Caki2 (cell line): ENCODE measurements around the gene ARHGAP22. TPM values are rescaled to one million over a fixed set of nuclear protein-coding genes. Genes with fewer than 3 reads are reported as not detected.
"Not testable (repeated sequence)": the region's sequence is repeated elsewhere in the genome, so short reads cannot be mapped to it uniquely, and the experiment has no call there.

Source experiments
- DNase-seq: peaks from one replicate; pipeline ENCODE4 v3.0.0-alpha.2; 2015; ENCODE audit warnings: low read depth
- in situ Hi-C: cut with HindIII; loops from 2 replicates; pipeline ENCODE4 v1.10.0; 2016; ENCODE audit warnings: low sequenced_read_pairs, low pct_unique_long_range_greater_than_20kb, mixed read lengths
- total RNA-seq: library from RNA; depleted of rRNA; stranded (reverse); fragments of >200 nt; shearing (Covaris generic); gene quantifications from 2 replicates; pipeline ENCODE4 v1.2.3, GENCODE V29; 2014; ENCODE audit warnings: low replicate concordance; rRNA removed

Gene ARHGAP22, protein sequence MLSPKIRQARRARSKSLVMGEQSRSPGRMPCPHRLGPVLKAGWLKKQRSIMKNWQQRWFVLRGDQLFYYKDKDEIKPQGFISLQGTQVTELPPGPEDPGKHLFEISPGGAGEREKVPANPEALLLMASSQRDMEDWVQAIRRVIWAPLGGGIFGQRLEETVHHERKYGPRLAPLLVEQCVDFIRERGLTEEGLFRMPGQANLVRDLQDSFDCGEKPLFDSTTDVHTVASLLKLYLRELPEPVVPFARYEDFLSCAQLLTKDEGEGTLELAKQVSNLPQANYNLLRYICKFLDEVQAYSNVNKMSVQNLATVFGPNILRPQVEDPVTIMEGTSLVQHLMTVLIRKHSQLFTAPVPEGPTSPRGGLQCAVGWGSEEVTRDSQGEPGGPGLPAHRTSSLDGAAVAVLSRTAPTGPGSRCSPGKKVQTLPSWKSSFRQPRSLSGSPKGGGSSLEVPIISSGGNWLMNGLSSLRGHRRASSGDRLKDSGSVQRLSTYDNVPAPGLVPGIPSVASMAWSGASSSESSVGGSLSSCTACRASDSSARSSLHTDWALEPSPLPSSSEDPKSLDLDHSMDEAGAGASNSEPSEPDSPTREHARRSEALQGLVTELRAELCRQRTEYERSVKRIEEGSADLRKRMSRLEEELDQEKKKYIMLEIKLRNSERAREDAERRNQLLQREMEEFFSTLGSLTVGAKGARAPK
- 3.5 and 14.8 TPM in 2 replicates for total RNA-seq

DNA sequence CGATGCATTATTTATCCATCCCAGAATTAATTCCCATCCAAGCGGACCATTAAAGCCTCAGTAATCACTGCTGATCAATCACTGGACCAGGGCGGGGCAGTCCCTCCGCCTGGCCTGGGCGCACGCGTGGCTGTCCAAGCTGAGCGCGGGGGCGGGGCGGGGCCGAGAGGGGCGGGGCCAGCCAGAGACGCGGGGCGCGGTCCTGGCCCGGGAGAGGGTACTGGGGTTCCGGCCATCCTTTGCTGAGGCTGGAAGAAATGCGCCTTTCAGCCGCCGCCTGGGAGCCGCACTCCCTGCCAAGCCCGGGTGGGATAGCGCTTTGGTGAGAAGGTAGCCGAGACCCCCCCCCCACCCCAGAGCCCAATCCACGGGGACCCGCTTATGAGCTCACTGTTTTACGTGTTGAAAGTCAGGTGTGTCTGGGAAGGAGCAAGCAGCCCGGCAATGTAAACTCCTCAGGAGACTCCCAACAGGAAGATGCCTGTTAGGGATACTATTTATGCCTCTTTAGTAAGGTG is at the start of gene ARHGAP22:
TSS of gene ARHGAP22 (minus strand) at position 83 of the 518 bp plus-strand sequence. CDS start 277 bp downstream, outside the sequence.
- in situ Hi-C loops: no loop called here
- peak; percentile 43 for DNase-seq

DNA sequence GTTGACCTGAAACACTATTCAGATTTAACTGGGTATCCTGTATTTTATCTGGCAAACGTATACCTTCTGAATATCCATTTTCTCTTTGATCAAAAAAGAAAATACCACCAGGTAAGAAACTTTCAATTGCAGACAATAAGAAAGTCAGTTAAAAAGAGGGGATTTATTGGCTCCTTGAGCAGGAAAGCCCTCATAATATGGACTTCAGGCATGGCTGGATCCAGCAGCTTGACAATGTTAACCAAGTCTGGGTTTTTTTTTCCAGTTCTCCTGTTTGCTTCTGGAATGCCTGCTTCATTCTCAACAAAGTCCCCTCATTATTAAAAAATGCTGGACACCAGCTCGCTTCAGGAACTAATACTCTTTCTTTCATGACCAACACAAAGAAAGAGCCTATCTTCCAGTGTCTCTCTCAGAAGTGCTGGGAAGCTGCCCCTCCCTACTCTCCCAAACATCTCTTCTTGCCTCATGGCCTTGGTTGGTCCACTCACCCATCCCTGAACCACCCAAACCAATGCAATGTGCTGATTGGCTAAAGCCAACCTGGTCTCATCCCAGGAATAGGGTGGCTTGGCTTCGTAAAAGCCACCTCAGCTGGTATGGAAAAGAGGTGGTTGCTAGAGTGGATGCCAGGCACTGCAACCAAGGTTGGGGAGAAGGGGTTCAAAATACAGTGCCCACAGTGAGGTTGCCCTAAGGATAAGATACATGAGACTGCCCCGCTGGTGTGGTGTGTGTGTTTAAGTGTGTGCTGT is 49.2 kb upstream of the ARHGAP22 start:
- no peak for DNase-seq
- in situ Hi-C loops: no loop called here

DNA sequence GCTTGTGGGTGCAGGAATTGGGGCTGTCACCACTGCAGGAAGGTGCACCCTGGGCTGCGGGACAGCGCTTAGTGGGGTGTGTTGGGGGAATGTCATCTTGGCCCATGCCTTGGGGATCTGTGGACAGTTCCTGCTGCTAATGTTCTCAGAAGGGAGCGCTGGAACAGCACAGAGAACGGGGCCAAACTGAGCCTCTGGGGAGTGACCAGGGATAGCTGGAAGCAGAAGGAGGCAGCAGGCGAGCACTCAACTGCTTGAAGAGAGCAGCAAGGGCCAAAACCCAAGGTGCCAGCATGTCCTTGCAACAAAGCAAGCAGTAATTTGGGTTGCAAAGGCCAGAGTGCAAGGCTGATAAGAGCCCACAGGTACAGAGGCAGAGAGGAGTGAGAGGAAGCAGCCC is 48.5 kb upstream of the ARHGAP22 start:
- in situ Hi-C loops: no loop called here
- no peak for DNase-seq

DNA sequence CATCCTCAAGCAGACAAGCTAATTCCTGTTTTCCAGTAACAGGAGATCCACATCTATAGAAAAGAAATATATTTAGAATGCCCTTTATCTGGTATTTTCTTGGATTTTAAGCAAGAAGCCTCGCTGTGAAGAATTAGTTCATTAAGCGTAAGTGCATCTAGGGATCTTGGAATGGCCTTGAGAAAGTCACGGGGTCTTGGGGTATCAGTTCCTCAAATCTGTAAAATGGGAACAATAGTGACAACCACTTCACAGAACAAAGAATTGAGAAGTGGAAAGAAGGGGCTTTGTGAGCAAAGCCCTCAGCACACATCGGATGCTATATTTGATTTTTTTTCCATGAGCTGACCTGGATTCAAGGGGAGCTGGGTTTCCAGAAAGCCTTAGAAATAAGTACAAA is 47.5 kb upstream of the ARHGAP22 start:
- in situ Hi-C loops: no loop called here
- no peak for DNase-seq

DNA sequence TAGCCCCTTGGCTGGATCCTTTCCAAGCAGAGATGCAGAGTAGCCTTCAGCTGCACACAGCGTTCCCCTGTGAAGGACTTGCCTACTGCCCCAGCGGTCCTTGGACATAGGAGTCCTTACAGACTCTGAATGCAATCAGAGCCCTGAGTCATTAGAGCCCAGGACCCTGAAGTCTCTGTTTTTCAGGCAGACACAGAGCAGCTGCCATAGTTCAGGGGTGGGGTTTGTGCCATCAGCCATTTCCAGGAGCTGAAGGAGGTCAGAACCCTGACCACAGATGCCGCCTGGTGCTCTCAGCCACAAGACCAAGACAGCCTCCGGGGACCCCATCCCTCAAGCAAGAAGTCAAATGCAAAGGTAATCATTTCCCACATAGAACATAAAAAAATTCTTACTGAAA is 47.0 kb upstream of the ARHGAP22 start:
- in situ Hi-C loops: no loop called here
- no peak for DNase-seq

DNA sequence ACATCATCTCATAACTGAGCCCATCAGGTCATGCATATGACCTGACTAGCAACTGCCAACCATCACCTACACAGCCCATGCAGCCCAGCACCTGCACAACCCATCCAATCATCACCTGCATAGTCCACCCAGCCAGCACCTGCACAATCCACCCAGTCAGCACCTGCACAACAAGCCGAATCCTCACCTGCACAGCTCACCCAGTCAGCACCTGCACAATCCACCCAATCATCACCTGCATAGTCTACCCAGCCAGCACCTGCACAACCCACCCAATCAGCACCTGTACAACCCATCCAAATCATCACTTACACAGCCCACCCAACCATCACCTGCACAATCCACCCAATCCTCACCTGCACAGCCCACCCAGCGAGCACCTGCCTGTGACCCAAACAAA is 46.4 kb upstream of the ARHGAP22 start:
- in situ Hi-C loops: no loop called here

DNA sequence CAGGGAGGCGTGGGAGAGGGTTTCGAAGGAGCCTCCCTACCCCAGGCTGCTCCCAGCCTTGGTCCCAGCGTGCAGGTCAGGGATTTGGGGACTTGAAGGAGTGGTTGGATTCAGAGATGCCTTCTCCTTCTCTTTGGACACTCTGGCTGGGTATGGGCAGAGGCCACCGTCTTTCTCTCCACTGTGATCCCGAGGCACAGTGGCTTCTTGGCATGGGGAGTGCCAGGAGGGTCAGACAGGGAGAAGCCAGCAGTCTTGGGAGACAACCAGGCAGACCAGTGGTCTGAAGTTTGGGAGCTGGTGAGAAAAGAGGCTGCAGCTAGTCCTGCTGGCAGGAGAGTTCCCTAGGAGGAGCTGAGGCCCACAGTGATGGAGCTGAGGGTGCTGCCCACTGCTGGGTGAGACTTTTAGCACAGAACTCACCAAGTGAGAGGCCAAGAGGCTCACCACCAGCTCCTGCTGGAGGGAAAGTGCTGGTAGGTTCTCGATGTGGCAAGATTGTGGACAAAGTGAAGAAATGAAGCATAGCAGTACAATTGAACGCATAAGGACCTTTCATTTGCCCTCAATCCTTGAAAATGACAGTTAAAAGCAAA is 44.6 kb upstream of the ARHGAP22 start:
- DNase-seq: no peak
- in situ Hi-C loops: no loop called here

More for the DNA sequence above, 46.4 kb upstream of the ARHGAP22 start:
- no peak for DNase-seq

DNA sequence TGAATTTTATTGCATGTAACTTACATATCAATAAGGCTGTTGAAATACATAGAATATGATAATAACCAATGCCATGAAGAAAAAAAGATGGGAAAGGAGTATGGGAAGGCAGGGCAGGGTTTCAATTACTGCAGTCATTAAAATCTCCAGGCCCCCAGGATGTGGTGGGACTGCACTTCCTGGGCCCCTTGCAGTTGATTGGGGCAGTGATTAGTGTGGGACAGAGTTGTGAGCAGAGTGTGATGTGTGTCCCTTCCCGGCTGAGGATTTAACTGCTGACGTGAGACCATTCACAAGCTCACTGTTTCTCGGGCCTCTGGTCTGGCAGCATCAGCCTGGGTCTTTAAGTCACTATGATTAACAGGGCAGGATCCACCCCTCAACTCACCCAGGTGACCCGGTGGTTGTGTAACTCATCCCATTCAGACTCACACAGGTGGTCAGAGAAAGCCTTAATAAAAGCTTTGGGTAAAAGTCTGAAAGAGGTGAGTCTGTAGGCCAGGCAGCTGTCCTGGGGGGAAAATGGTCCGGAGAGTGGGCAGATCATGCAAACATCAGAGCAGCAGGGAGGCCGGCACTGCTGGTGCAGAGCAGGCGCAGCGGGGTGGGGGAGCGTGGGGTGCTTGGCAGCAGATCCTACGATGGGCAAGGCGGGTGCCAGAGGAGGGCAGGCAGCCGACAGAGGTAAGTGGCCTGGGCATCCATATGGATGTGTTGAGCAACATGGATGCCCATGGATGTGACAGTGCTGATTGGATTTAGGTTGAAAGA is 43.5 kb upstream of the ARHGAP22 start:
- in situ Hi-C loops: no loop called here
- no peak for DNase-seq

DNA sequence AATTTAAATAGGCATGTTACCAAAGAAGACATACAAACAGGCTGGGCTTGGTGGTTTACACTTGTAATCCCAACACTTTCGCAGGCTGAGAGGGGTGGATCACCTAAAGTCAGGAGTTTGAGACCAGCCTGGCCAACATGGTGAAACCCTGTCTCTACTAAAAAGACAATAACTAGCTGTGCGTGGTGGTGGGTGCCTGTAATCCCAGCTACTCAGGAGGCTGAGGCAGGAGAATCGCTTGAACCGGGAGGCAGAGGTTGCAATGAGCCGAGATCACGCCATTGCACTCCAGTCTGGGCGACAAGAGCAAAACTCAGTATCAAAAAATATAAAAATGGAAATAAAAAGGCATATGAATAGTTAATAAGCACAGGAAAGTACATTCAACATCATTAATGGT is 42.2 kb upstream of the ARHGAP22 start:
- in situ Hi-C loops, DNase-seq: not testable (repeated sequence)

DNA sequence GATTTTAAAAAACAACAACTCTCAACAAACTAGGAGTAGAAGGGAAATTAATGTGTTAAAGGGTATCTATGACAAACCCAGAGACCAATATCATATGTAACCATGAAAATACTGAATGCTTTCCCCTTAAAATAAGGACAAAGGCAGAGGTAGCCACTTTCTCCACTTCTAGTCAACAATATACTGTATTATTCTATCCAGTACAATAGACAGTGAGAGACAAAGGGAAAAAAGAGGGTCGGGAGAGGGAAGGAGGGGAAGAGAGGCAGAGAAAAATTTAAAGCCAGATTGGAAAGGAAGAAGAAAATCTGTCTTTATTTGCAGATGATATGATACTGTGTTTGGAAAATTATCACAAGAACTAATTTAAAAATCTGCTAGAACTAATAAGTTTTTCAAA is 40.7 kb upstream of the ARHGAP22 start:
- DNase-seq: no peak
- in situ Hi-C loops: no loop called here

DNA sequence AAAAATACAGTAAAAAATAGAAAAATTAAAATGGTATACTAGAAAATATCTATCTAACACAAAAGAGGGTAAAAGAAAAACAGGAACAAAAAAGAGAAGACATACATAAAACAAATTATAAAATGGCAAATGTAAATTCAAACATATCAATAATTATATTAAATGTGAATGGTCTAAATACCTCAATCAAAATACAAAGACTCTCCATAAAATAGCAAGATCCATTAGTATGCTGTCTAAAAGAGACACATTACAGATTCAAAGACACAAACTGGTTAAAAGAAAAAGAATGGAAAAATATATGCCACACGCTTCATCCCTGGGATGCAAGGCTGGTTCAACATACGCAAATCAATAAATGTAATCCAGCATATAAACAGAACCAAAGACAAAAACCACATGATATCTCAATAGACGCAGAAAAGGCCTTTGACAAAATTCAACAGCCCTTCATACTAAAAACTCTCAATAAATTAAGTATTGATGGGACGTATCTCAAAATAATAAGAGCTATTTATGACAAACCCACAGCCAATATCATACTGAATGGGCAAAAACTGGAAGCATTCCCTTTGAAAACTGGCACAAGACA is 36.3 kb upstream of the ARHGAP22 start:
- in situ Hi-C loops, DNase-seq: not testable (repeated sequence)

DNA sequence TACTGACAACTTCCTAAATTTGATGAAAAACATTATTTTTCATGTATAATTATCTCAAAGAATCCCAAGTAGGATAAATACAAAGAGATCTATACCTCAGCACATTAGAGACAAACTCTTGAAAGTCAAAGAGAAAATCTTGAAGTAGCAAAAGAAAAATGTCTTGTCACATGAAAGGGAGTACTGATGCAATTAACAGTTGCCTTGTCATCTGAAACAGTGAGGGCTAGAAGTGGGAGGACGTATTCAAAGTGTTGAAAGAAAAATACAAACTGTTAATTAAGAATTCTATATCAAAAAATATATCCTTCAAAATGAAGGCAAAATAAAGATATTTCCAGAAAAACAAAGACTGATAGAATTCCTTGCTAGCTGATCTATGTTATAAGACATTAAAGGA is 35.5 kb upstream of the ARHGAP22 start:
- DNase-seq: no peak
- in situ Hi-C loops: no loop called here

DNA sequence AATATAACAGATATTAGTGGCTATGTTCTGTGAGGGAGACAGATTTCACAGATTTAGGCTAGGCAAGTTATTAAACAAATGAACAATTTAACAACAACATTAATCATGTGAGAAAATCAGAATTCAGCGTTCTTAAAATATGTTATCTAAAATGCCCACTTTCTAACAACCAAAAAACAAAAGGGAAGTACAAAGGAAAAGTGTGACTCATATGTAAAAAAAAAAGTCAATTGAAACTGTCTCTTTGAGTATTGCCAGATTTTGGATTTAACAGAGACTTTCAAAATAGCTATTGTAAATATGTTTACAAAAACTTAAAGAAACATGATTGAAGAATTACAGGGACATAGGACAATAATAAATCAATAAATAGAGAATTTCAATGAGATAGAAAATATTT is 34.8 kb upstream of the ARHGAP22 start:
- DNase-seq: no peak
- in situ Hi-C loops: no loop called here

DNA sequence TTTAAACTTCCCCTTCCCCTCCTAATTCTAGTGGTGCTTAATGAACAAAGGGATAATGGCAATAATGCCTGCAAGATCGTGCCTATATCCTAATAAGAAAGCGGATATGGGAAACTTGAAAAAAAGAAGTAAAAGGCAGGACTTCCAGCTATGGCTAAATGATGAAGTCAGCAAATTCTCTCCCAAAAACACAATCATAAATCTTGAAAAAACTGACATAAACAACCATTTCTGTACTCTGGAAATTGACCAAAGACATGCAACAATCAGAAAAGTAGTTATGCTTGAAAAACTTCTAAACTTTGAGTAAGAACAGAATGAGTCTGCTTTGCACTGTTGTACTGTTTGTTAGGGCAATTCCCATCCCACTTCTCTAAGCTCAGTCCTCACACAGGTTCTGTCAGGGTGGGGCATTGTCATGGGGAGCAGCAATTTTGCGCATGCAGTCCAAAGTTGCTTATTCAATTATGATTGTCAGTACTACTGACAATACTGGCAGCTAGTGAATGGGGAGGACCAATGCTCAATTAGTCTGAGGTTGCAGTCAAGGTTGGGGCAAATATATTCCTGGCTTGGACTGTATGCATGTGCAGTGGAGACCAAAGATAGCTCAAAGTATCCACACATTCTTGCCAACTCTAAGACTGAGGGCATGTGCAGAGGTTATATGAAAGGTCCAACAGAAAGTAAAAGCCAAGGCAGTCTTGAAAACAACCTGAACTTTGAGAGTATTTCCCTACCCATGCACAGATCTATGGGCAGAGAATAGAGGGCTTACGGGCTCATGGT is 34.1 kb upstream of the ARHGAP22 start:
- DNase-seq: no peak
- in situ Hi-C loops: no loop called here

DNA sequence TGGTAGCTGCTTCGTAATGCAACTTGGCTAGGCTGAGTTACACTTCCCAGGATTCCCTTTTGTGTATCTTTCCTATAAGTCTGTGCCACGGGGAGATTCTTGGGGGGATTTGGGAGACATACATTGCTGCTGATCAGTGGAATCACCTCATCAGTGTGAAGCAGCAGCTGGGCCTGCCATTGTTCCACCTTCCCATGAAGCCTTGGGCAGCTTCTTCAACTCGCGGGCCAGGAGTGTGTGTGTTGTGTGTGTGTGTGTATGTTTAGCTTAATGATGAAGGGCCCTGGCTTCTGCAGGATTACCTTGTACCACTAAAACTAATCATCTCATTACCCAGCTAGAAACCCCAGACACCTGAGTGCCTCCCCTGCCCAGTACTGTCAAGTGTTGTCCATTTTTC is 33.3 kb upstream of the ARHGAP22 start:
- no peak for DNase-seq
- in situ Hi-C loops: no loop called here

DNA sequence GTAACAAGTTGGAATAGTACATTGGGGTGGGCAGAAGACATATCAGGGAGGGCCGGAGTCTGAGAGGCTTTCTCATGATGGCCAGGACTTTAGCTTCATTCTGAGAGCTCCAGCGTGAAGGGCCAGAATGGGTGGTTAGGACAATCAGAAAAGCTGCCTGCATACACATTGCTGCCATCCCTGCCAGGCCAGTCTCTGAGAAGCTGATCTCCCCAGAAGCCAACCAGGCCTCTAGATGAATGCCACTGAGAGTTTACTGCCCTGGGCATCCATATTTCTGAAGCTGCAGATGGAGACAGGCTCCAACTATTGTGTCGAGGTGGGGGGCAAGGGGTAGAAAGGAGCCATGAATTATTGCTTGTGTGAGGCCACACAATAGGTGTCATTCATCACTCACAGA is 32.0 kb upstream of the ARHGAP22 start:
- DNase-seq: no peak
- in situ Hi-C loops: no loop called here

DNA sequence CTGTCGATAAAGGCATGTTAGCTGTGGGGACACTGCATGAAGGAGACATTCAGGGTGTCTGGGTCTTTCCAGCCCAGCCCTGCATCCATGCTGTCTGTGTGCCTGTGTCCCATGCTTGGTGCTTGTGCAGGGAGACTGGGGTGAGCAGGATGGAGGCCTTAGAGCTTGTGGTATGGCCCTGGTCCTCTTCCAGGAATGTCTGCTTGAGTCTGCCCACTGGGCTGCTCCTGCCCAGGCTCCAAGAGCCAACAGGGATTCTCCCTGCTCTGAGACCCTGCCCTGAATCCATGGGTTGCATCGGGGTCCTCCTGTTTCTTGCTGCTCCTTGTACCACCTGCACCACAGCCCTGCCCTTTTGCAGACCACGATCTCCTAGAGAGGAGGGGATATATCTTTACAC is 31.4 kb upstream of the ARHGAP22 start:
- in situ Hi-C loops: no loop called here
- DNase-seq: no peak
